ENCODE results near the gene NAALADL2.

- TF ChIP-seq POLR2A (IDR thresholded peaks at IDR 0.05) (no peak), CTCF (IDR thresholded peaks at IDR 0.05) (no peak)
Observed at GRCh38 chr3:175716446-175716845, 857.3 kb downstream of the NAALADL2 start.
